GM21423 (cell line): ENCODE data around the gene TPR.

Experiments
- ATAC-seq: cut with Tn5 transposase; IDR thresholded peaks from one replicate; pipeline ENCODE4 v1.9.1; 2021; ENCODE audit warnings: mild to moderate bottlenecking, moderate library complexity; ENCODE audit not compliant: unreplicated experiment

The TPR gene

DNA sequence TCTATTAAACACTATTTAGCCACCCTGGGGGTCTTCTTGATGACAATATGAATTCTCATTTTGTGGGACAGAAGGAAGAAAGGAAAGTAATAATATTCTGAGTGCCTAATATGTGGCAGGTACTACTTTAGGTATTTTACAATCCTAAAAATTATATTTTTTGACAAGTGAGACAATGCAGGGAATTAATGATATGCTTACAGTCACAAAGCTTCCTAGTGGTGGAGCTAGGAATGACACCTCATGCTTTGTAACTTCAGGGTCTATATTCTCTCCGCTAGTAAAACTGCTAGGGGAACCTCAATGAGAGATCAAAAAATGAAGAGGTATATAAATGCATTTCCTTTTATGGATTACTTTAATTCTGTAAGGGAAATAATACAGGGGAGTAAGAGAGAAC is 44.3 kb downstream of the TPR start:
- ATAC-seq, result no peak

DNA sequence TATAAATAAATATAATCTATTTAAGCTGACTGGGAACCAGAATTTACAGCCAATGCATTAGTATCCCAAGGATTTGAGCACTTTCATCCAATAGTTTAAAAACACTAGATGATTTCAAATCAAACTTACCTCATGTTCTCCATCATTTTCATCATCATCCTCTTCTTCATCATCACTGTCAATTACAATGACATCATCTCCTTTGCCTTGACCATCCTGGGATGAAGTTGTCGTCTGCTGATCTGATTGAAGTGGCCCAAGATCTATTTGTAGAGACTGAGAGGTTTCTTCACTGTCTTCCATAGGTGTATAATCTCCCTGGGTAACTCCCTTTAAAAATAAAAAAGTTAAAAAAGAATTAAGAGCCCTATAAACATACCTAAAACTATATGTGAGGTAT is 47.7 kb downstream of the TPR start:
- no peak for ATAC-seq

DNA sequence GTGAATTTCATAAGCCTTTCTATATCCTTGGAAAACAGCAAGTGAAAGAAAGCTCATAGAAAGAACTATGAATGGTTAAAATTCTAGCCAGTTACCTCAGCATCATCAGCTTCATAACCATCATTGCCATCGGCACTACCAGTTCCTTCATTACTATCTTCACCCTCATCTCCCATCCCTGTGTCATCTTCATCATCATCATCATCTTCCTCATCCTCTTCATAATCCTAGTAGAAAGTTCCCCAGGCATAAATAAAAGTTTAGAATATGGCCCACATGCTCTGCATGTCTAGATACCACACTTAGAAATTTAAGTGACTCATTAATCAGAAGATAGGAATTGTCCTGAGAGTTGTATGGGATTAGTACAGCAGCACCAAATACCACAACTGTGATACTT is 49.0 kb downstream of the TPR start:
- ATAC-seq, result no peak

DNA sequence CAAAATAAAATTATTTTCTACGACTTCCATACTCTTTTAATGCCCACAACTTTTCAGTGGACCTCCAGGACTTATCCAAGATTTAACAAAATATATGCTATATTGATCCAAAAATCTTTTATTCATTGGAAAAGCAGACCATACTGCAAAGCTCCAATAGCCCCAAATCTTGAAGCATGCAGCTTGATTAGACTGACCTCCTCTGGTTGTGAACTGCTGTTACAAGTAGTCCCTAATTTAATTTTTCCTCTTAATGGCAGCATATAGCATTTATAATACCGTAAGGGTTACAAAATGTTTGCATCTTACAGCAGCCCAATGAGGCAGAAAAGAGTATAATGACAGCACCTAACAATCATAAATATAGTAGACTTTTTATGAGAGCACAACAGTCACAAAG is 49.8 kb downstream of the TPR start:
- no peak for ATAC-seq

DNA sequence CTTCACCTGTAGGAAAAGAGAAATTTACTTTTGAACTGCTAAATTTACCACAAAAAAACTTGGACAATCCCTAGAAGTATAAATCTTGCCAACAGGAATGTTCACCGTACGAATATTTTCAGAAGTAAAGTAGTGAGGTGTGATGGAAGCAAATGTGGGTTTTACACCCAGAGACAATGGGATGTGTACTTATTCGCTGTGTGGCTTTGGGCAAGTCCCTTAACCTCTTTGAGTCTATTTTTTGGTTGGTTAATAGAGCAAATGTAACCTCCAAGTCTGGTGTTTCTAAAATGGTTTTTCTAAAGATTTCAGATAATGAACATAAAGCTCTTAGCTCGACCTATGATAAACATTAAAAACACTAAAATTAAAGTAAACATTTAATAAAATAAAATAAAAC is 51.2 kb downstream of the TPR start:
- no peak for ATAC-seq

DNA sequence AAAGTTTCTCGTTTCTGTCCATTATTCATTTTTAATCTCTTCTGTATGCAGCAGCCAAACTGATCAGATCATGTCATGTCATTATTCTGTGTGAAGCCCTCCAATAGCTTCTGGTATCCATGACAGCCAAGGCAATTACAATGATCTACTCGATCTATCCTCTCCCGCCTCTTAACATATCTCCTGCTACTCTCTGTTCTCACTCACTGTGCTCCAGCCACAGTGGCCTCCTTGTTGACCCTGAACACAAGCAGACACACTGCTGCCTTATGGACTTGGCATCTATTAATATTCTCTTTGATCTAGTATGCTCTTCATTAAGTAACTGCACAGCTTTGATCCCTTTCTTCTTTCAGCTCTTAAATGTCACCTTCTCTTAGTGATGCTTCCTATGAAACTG is 59.5 kb downstream of the TPR start:
- ATAC-seq, result no peak

DNA sequence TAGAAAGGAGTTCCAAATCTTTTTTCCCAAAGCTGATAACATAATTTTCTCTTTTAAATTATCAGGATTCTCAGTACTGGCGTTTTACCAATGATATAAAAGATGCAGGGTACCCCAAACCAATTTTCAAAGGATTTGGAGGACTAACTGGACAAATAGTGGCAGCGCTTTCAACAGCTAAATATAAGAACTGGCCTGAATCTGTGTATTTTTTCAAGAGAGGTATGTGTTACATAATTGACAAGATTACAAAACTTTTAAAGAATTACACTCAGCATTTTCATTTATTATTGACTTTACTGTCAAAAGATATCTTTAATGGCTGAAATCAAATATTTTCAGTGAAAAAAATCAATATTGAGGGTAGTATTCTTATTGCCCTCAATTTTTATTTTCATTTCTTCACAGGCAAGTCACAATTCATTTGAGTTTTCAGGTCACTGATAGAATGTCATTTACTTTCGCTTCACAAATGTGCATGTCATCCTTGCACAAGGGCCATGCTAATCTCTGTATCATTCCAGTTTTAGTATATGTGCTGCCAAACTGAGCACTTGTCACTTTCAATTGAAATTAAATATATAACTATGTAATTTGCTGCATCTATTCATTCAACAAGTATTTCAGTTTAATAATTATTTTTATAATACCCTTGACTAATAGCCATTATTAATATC is 63.5 kb downstream of the TPR start:
- no peak for ATAC-seq

DNA sequence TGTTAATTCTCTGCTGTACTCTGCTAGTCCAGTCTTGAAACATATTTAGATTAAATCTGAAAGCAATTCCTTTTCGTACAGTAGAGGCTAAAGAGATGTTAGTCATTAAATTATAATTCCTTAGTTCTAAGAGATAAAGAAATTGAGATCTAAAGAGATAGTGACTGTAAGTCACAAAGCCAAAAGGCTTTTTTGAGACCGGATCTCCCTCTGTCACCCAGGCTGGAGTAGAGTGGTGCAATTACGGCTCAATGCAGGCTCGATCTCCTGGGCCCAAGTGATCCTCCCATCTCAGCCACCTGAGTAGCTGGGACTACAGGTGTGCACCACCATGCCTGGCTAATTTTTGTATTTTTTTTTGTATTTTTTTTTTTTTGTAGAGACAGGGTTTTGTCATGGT is 64.7 kb downstream of the TPR start:
- ATAC-seq, result no peak

DNA sequence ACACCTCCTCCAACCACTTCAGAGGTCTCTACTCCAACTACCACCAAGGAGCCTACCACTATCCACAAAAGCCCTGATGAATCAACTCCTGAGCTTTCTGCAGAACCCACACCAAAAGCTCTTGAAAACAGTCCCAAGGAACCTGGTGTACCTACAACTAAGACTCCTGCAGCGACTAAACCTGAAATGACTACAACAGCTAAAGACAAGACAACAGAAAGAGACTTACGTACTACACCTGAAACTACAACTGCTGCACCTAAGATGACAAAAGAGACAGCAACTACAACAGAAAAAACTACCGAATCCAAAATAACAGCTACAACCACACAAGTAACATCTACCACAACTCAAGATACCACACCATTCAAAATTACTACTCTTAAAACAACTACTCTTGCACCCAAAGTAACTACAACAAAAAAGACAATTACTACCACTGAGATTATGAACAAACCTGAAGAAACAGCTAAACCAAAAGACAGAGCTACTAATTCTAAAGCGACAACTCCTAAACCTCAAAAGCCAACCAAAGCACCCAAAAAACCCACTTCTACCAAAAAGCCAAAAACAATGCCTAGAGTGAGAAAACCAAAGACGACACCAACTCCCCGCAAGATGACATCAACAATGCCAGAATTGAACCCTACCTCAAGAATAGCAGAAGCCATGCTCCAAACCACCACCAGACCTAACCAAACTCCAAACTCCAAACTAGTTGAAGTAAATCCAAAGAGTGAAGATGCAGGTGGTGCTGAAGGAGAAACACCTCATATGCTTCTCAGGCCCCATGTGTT is 66.6 kb downstream of the TPR start:
- no peak for ATAC-seq

DNA sequence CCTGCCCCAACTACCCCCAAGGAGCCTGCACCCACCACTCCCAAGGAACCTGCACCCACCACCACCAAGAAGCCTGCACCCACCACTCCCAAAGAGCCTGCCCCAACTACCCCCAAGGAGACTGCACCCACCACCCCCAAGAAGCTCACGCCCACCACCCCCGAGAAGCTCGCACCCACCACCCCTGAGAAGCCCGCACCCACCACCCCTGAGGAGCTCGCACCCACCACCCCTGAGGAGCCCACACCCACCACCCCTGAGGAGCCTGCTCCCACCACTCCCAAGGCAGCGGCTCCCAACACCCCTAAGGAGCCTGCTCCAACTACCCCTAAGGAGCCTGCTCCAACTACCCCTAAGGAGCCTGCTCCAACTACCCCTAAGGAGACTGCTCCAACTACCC is 67.6 kb downstream of the TPR start:
- ATAC-seq, result no peak

DNA sequence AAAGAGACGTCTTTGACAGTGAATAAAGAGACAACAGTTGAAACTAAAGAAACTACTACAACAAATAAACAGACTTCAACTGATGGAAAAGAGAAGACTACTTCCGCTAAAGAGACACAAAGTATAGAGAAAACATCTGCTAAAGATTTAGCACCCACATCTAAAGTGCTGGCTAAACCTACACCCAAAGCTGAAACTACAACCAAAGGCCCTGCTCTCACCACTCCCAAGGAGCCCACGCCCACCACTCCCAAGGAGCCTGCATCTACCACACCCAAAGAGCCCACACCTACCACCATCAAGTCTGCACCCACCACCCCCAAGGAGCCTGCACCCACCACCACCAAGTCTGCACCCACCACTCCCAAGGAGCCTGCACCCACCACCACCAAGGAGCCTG is 68.5 kb downstream of the TPR start:
- ATAC-seq, result no peak

DNA sequence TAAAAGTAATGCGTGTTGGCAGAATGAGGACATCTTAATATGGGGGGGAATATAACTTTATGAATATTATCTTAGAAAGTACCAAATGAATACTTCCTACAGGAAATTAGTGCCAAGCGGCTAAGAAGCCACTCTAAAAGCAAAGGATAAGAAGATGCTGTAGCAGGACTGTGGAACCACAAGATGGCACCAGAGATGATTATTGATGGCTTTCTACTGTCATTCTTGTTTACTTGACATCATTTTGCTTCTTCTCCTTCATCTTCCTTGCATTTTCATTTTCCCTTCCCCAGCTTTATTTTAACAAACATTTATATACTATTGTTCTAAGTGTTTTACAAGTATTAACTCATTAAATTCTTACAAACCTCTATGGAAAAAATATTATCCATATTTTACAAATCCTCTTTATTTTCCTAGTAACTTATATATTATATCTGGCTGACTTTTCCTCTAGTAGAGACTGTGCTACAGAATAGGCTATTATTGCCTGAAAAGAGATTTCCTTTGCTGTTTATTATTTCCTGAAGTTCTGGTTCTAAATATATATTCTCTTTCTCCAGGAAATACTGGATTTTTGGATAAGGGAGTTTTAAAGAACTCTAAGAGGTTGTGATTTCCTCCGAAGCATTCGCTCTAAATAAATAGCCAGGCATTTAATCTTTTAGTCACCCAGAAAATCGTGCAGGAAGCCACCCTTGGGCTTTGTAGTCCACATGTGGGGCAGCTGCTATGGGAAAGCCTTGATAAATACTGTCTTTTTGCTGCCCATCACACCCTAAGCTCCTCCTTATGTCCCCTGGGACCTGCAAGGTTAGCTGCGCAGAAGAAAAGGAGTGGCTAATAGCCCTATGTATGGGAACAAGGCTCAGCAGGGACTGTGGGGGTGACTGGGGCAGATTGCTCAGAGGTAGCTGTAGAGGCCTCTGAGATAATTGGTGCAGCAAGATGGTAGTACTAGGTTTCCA is 69.8 kb downstream of the TPR start:
- peak; percentile 59 for ATAC-seq

DNA sequence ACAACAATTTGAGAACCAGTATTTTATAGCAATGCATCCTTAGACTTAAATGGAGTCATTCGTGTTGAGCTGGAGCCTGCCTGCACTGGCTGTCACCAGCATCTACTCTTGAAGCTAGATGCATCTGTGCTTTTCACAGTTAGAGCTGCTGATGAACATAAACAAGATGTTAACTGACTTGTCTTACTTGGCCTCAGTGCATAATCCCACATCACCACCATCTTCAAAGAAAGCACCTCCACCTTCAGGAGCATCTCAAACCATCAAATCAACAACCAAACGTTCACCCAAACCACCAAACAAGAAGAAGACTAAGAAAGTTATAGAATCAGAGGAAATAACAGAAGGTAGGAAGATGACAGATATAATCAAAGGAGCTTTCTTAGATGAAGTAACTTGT is 71.1 kb downstream of the TPR start:
- no peak for ATAC-seq

DNA sequence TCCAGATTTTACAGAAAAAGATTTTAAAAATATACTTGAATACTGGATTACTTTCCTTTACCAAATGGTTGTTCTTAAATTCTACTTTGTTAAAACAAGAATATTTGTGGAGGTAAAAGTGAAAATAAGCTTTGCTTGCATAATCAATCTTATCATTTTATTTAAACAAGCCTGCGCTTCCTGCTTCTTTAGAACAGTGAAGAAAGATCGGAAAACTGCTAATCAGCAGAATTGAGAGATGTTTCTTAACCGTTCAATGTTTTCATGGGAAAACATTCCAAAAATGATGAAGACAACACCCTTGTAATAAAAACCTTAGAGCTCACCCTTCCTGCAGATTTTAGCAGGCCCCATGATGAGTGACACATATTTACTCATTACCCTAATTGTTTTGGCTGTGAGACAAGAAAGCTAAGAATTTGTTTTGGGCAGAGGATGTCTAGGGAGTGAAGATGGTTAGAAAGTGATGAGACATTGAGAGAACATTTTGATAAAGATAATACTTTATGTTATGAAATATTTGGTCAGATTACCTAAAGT is 72.6 kb downstream of the TPR start:
- ATAC-seq, result no peak

DNA sequence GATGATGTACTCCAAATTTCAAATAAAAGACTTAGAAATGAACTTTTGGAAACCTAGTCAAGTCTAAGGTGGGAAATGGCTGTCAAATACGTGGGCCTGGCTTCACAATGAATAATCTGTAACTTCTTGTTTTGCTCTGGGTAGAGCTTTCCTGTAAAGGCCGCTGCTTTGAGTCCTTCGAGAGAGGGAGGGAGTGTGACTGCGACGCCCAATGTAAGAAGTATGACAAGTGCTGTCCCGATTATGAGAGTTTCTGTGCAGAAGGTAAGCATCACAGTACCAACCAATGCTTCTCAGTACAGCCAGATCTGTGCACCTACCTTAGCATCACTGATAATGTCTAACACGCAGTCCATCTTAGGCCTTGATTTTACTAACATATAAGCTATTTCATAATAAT is 73.6 kb downstream of the TPR start:
- ATAC-seq, result no peak

DNA sequence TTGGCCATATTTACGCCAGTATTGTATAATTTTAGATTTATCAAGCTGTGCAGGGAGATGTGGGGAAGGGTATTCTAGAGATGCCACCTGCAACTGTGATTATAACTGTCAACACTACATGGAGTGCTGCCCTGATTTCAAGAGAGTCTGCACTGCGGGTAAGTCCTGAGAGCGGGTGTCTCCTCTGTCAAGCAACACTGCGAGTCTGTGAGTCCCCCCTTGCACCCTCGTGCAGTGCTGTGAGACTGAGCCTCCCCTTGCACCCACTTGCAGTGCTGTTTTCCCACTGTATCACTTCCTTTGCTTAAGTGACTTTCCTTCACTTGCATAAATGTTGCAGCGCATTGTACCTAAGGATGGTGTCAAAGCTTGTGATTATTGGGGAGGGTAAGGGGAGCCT is 75.0 kb downstream of the TPR start:
- ATAC-seq, result no peak

DNA sequence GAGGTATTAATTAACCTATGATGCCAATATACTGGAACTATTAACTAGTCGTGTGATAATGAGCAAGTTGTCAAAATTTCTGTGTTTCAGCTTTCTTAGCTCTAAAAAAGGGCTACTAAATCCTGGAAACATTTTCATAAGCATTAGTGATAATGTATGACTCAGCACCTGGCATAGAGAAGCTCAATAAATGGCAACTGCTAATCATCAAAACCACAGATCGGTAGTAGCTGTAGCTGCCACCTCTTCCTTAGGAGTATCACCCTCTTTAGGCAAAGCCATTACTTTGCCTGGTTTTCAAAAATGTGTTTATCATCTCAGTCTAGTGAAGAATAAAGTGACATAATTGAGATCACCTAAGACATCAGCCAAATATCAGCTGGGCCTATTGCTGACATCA is 75.5 kb downstream of the TPR start:
- ATAC-seq, result no peak

DNA sequence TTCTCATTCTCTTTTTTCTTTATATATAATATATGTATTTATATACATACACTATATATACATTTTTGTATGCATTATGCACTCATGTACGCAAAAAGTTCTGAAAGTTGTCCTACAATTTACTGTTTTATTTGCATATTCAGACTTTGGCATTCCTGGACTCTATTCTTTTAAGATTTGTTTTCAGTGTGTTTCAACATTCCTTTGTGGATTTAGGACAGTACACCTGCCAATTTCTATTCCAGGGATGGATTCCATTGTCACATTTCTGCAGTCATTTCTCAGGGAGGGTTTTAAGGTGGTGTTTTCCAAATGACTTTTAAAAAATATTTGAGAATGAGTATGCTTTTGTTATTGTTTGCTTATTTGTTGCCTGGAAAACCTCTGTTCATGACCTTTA is 76.2 kb downstream of the TPR start:
- ATAC-seq, result no peak

DNA sequence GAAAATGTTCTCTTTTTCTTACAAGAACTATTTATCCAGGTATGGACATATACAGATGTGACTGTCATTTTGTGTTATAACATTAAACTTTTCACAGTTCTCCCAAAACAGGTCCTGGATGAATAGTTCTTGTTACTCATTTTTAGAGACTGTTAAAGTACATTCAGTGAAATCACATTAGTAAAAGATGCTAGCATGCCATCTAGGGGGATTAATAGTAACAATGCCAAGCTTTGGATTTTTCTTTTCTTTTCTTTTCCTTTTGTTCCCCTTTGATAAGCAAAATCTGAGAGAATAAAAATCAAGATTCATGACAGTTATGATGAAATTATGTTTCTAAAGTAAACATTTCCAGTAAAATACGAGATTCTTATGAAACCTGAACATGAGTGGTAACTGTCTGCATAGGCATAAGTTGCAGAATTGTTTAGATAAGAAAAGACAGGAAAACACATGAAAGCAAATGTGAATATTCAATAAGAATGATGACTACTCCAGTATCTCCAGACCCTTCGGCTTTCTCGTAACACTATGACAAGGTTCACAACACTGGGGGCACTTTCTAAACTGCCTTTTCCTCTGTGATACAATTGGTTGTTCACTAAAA is 77.5 kb downstream of the TPR start:
- no peak for ATAC-seq

DNA sequence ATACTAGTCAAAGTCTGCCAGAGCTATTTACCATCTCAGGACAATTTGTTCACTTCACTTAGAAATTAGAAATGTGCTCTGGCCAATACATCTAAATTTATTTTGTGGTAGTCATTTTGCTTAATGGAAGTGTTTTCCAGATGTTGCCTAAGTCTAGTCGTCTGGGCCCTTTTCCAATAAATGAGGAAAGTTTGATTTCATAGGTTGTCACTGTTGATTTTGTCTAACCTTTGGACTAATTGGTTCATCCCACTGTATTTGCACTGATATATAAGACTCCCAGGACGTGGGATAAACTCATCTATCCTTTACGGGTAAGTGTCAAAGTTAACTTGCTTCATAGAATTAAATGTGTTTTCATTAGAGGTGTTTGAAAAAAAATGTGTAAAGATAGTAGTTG is 79.1 kb downstream of the TPR start, which contains the start of gene PRG4:
Gene PRG4 (plus strand): TSS at position 300 of the 400 bp plus-strand sequence.
- ATAC-seq, result no peak

DNA sequence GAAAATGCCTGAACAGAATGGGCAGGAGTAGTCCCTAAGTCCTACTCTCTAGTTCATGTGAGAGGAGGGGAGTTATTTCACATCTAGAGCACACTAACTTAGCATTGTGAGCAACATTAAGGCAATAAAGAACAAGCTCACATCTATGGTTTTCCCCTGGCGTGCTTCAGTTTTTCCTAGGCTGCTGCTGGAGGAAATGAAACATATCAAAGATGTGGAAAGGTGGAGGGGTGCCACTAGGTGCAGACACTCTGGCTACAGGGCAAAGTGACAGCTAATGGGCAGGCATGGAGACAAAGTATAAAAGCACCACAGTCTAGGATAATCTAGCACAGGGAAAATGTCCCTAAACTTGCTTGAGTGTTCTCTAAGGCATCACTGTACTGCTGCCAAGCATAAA is 82.2 kb downstream of the TPR start:
- ATAC-seq, result no peak
